Prostate gland (tissue), 2 donors: ENCODE data around the gene CHD3. TPM values are rescaled to one million over a fixed set of nuclear protein-coding genes. Genes with fewer than 3 reads are reported as not detected.

Experiments used
- DNase-seq: peaks from one replicate; pipeline ENCODE4 v3.0.0-alpha.2; 2019; ENCODE audit warnings: low spot score
- H3K27ac ChIP-seq, 2 donors: fragments of 200-600 bp; sonication (generic); 2 replicates each; pipeline ENCODE4 v1.5.1; 2017 to 2019
- H3K27me3 ChIP-seq: fragments of 200-600 bp; sonication (generic); replicated peaks from 2 replicates; pipeline ENCODE4 v1.5.1; 2019; ENCODE audit not compliant: insufficient read depth
- H3K36me3 ChIP-seq, 2 donors: fragments of 200-600 bp; sonication (generic); 1 replicate in 1 of 2; 2 replicates in 1 of 2; pipeline versions ENCODE4 v1.5.1 to v1.8.1; 2017 to 2019
- H3K4me1 ChIP-seq: fragments of 200-600 bp; sonication (generic); replicated peaks from 2 replicates; pipeline ENCODE4 v1.5.1; 2019
- H3K4me3 ChIP-seq, 2 donors: fragments of 200-600 bp; sonication (generic); 2 replicates each; pipeline ENCODE4 v1.5.1; 2017 to 2019
- H3K9me3 ChIP-seq: fragments of 200-600 bp; sonication (generic); 2 replicates; pipeline ENCODE4 v1.5.1; 2017
- POLR2A ChIP-seq: fragments of 450-650 bp; IDR thresholded peaks from one replicate; pipeline ENCODE4 v1.6.1; 2016; ENCODE audit warnings: antibody characterized with exemption, mild to moderate bottlenecking
- POLR2AphosphoS5 ChIP-seq: sonication (generic); formaldehyde crosslinking; IDR thresholded peaks from one replicate; pipeline ENCODE4 v1.6.1; 2017; ENCODE audit warnings: antibody characterized with exemption
- WGBS: methylation state at CpG from one replicate; pipeline ENCODE4 v1.1.5; 2018; 5-methylcytosine and 5-hydroxymethylcytosine counted together
- intact Hi-C: fragments of 100-400 bp; cut with DNase I; formaldehyde crosslinking; loops from one replicate; pipeline ENCODE4 v1.14.2; 2022
- total RNA-seq, 2 donors: library from RNA; depleted of rRNA; stranded (reverse); fragments of >200 nt; gene quantifications; one replicate each; pipeline ENCODE4 v1.1.0, GENCODE V29; 2016
- TF ChIP-seq, protein P1 (sequence below), 4 experiments: fragments of 200-600 bp in 2 of 4; fragments of 450-650 bp in 2 of 4; sonication (generic) in 2 of 4; IDR thresholded peaks; 1 replicate in 3 of 4; 2 replicates in 1 of 4; pipeline ENCODE4 v1.5.1; 2016 to 2019; ENCODE audit warnings: antibody characterized with exemption in 4 of 4, mild to moderate bottlenecking in 2 of 4, moderate library complexity in 2 of 4

CHD3 gene
- total RNA-seq, 2 donors from 2014 or later, result 166 to 196 TPM

DNA sequence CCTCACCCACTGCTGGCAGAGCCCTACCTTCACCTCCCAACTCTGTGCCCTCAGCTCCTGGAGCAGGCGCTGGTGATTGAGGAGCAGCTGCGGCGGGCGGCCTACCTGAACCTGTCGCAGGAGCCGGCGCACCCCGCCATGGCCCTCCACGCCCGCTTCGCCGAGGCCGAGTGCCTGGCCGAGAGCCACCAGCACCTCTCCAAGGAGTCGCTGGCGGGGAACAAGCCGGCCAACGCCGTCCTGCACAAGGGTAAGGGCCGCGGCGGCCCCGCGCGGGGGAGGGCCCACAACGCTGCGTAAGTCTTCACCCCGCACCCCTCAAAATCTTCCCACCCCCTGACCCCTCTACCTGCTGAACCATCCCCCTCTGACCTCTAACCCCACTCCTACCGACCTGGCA, 20.5 kb downstream of the CHD3 start:
- DNase-seq, result no peak
- Histone ChIP-seq H3K4me1 (no peaks in the 10 kb centered on the region), H3K27ac (no peak overlapping the region), H3K27me3 (no peaks in the 10 kb centered on the region), H3K9me3 (no peaks in the 10 kb centered on the region), H3K4me3 (no peak overlapping the region), H3K36me3 (peaks cover 47 to 49% of the 10 kb centered on the region in 2 donors)
- intact Hi-C loops, result no loop called here
- TF ChIP-seq, protein P1, sequence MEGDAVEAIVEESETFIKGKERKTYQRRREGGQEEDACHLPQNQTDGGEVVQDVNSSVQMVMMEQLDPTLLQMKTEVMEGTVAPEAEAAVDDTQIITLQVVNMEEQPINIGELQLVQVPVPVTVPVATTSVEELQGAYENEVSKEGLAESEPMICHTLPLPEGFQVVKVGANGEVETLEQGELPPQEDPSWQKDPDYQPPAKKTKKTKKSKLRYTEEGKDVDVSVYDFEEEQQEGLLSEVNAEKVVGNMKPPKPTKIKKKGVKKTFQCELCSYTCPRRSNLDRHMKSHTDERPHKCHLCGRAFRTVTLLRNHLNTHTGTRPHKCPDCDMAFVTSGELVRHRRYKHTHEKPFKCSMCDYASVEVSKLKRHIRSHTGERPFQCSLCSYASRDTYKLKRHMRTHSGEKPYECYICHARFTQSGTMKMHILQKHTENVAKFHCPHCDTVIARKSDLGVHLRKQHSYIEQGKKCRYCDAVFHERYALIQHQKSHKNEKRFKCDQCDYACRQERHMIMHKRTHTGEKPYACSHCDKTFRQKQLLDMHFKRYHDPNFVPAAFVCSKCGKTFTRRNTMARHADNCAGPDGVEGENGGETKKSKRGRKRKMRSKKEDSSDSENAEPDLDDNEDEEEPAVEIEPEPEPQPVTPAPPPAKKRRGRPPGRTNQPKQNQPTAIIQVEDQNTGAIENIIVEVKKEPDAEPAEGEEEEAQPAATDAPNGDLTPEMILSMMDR (IDR thresholded peaks at IDR 0.05), result no peak
- TF ChIP-seq POLR2AphosphoS5 (no peak), POLR2A (no peak)
- 91% methylated on average over 23 of the region's 29 CpGs for WGBS

DNA sequence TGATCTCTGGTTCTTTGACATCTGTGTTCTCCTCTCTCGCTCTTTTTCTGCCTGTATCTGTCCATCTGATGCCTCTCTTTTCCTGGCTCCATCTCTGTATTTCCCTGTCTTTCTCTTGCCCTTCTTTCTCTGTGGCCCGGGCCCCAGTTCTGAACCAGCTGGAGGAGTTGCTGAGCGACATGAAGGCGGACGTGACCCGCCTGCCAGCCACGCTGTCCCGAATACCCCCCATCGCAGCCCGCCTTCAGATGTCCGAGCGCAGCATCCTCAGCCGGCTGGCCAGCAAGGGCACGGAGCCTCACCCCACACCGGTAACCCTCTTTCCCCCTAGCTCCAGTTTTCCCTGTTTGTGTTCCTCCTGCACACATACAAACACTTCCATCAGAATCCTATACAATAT, 21.7 kb downstream of the CHD3 start:
- Histone ChIP-seq H3K27me3 (no peaks in the 10 kb centered on the region), H3K36me3 (peaks cover 40 to 44% of the 10 kb centered on the region in 2 donors), H3K4me3 (no peak overlapping the region), H3K9me3 (no peaks in the 10 kb centered on the region), H3K4me1 (no peaks in the 10 kb centered on the region), H3K27ac (no peak overlapping the region)
- no peak for DNase-seq
- WGBS, result 94% methylated on average over 15 of the region's 15 CpGs
- TF ChIP-seq POLR2AphosphoS5, result no peak
- TF ChIP-seq, protein P1 (IDR thresholded peaks at IDR 0.05), result no peak
- no peak for TF ChIP-seq POLR2A
- intact Hi-C loops, result loop anchor here (5.0 kb wide), 1 partner anchor 147 kb away; no protein-coding TSS in a partner anchor

DNA sequence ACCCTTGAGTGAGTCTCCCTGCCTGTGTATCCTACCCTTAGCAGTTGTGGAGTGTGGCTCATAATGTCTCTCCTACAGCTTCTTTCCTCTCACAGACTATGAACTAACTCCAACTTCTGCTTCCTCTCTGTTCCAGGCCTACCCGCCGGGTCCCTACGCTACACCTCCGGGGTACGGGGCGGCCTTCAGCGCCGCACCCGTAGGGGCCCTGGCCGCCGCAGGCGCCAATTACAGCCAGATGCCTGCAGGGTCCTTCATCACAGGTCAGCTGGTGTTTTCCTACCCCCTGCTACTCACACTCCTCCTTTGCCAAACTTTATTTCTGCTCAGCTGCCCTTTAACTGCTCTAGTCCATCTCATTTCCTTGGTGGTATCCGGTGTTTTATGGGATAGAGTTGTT, 22.1 kb downstream of the CHD3 start:
- Histone ChIP-seq H3K27ac (no peak overlapping the region), H3K4me3 (no peak overlapping the region), H3K27me3 (no peaks in the 10 kb centered on the region), H3K36me3 (peaks cover 39 to 40% of the 10 kb centered on the region in 2 donors), H3K9me3 (no peaks in the 10 kb centered on the region), H3K4me1 (no peaks in the 10 kb centered on the region)
- DNase-seq, result no peak
- 89% methylated on average over 13 of the region's 13 CpGs for WGBS
- intact Hi-C loops, result loop anchor here (5.0 kb wide), 1 partner anchor 147 kb away; no protein-coding TSS in a partner anchor
- no peak for TF ChIP-seq POLR2AphosphoS5
- TF ChIP-seq, protein P1 (IDR thresholded peaks at IDR 0.05), result no peak
- no peak for TF ChIP-seq POLR2A

DNA sequence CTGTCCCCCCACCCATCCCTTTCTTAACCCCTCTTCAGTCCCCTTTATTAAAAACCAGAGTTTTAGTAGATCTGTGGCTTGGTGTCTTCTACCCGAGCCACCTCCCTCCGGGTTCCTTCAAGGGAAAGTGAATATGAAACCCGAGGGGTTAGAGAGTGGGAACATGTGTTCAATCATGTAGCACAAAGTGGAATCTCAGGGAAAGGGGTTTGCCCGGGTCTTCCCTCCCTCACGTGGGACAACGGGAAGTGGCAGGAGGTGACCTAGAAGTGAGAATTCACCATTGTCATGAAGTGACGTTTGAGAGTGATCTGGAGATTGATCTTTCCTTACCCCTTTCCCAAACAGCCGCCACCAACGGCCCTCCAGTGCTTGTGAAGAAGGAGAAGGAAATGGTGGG, 22.5 kb downstream of the CHD3 start:
- WGBS, result 66% methylated on average over 9 of the region's 9 CpGs
- H3K4me3 ChIP-seq, result no peak overlapping the region
- no peak overlapping the region for H3K27ac ChIP-seq
- TF ChIP-seq, protein P1 (IDR thresholded peaks at IDR 0.05), result no peak
- TF ChIP-seq POLR2AphosphoS5, result no peak
- TF ChIP-seq POLR2A, result no peak
- H3K4me1 ChIP-seq, result peaks cover under 1% of the 10 kb centered on the region
- H3K36me3 ChIP-seq, result peaks cover 35 to 40% of the 10 kb centered on the region in 2 donors
- intact Hi-C loops, result loop anchor here (5.0 kb wide), 1 partner anchor 146 kb away; no protein-coding TSS in a partner anchor
- no peaks in the 10 kb centered on the region for H3K9me3 ChIP-seq
- DNase-seq, result no peak
- H3K27me3 ChIP-seq, result no peaks in the 10 kb centered on the region

DNA sequence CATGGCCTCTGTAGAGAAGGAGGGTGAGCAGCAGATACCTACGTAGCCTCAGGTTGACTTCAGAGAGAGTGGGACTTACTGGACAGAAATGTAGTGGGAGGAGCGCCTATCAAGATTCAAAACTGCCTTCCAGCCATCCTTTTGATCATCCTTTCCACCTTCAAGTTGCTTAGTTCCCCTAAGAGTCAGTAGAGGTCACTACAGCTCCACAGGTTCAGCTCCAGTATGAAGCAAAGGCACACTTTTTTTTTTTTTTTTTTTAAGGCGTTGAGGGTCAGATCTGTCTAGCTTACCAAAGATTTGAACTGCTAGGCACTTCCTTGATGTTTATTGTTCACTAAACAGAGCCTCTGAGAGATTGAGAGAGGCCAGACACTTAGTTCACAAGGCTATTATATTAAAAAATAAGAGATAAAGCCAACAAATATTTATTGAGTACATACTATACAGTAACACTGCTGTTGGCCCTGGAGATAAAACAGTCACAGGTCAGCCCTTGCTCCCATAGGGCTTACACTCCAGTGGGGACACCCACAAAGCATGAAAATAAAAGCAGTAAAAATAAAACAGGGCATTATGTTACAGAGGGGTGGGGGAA, 24.4 kb downstream of the CHD3 start:
- Histone ChIP-seq H3K36me3 (peaks cover 20 to 24% of the 10 kb centered on the region in 2 donors), H3K4me1 (peaks cover 7% of the 10 kb centered on the region), H3K27me3 (no peaks in the 10 kb centered on the region), H3K4me3 (no peak overlapping the region), H3K9me3 (no peaks in the 10 kb centered on the region), H3K27ac (peak overlapping the region in 1 of 2 donors; percentile 39)
- TF ChIP-seq POLR2A (no peak), POLR2AphosphoS5 (peak; percentile 50)
- TF ChIP-seq, protein P1 (IDR thresholded peaks at IDR 0.05), result peak; percentile 27 to 73 (median 54)
- DNase-seq, result peak; percentile 35
- intact Hi-C loops, result loop anchor here (2.0 to 5.0 kb wide), 2 partner anchors 76 to 144 kb away; no protein-coding TSS in a partner anchor
- WGBS, result 35% methylated on average over 3 of the region's 3 CpGs
